Neutrophil (primary cell): ENCODE results near the gene ARID1A.

Source experiments
- H3K27ac ChIP-seq: fragments of 200-600 bp; sonication (generic); 2 replicates; pipeline ENCODE4 v1.5.1; 2016; ENCODE audit warnings: mild to moderate bottlenecking, moderate library complexity
- H3K27me3 ChIP-seq: fragments of 200-600 bp; sonication (generic); 2 replicates; pipeline ENCODE4 v1.6.0; 2016; ENCODE audit warnings: mild to moderate bottlenecking
- H3K36me3 ChIP-seq: fragments of 200-600 bp; sonication (generic); 2 replicates; pipeline ENCODE4 v1.5.1; 2017
- H3K4me1 ChIP-seq, 2 experiments: fragments of 200-600 bp in 1 of 2; sonication (generic) in 1 of 2; 1 replicate in 1 of 2; 2 replicates in 1 of 2; pipeline versions ENCODE4 v1.5.1 to v1.6.1; 2013 to 2016; ENCODE audit warnings: low read depth in 1 of 2, low read length in 1 of 2, mild to moderate bottlenecking in 1 of 2, moderate library complexity in 1 of 2; ENCODE audit not compliant: control insufficient read depth in 1 of 2, insufficient read depth in 1 of 2
- H3K4me3 ChIP-seq, 2 experiments: fragments of 200-600 bp in 1 of 2; sonication (generic) in 1 of 2; 1 replicate in 1 of 2; 2 replicates in 1 of 2; pipeline ENCODE4 v1.5.1; 2013 to 2016; ENCODE audit warnings: low read depth in 1 of 2, low read length in 1 of 2, mild to moderate bottlenecking in 1 of 2, moderate library complexity in 1 of 2
- H3K9me3 ChIP-seq: fragments of 200-600 bp; sonication (generic); 2 replicates; pipeline ENCODE4 v1.5.1; 2016
- TF ChIP-seq, protein P1 (sequence below): fragments of 200-600 bp; sonication (generic); IDR thresholded peaks from 2 replicates; pipeline ENCODE4 v1.5.1; 2016; ENCODE audit warnings: antibody characterized with exemption

The ARID1A gene

GRCh38 chr1:26768755-26769154 is 72.9 kb downstream of the ARID1A start:
- Histone ChIP-seq H3K27ac (peak overlapping the region; percentile 44), H3K4me1 (no peaks in the 10 kb centered on the region), H3K4me3 (no peak overlapping the region), H3K9me3 (no peaks in the 10 kb centered on the region), H3K27me3 (no peaks in the 10 kb centered on the region), H3K36me3 (peaks cover 99% of the 10 kb centered on the region)
- TF ChIP-seq, protein P1, sequence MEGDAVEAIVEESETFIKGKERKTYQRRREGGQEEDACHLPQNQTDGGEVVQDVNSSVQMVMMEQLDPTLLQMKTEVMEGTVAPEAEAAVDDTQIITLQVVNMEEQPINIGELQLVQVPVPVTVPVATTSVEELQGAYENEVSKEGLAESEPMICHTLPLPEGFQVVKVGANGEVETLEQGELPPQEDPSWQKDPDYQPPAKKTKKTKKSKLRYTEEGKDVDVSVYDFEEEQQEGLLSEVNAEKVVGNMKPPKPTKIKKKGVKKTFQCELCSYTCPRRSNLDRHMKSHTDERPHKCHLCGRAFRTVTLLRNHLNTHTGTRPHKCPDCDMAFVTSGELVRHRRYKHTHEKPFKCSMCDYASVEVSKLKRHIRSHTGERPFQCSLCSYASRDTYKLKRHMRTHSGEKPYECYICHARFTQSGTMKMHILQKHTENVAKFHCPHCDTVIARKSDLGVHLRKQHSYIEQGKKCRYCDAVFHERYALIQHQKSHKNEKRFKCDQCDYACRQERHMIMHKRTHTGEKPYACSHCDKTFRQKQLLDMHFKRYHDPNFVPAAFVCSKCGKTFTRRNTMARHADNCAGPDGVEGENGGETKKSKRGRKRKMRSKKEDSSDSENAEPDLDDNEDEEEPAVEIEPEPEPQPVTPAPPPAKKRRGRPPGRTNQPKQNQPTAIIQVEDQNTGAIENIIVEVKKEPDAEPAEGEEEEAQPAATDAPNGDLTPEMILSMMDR, result no peak

GRCh38 chr1:26771285-26771642 is 75.4 kb downstream of the ARID1A start:
- Histone ChIP-seq H3K4me3 (no peak overlapping the region), H3K9me3 (no peaks in the 10 kb centered on the region), H3K4me1 (no peaks in the 10 kb centered on the region), H3K36me3 (peaks cover 99% of the 10 kb centered on the region), H3K27me3 (no peaks in the 10 kb centered on the region), H3K27ac (peak overlapping the region; percentile 48)
- TF ChIP-seq, protein P1, result no peak

- H3K27me3 ChIP-seq, result no peaks in the 10 kb centered on the region
- TF ChIP-seq, protein P1, result no peak
- H3K36me3 ChIP-seq, result peaks cover 99% of the 10 kb centered on the region
- no peaks in the 10 kb centered on the region for H3K9me3 ChIP-seq
- no peak overlapping the region for H3K4me3 ChIP-seq
- peak overlapping the region; percentile 48 for H3K27ac ChIP-seq
- H3K4me1 ChIP-seq, result no peaks in the 10 kb centered on the region
These were observed 76.0 kb downstream of the ARID1A start for GRCh38 chr1:26771643-26772321.

DNA sequence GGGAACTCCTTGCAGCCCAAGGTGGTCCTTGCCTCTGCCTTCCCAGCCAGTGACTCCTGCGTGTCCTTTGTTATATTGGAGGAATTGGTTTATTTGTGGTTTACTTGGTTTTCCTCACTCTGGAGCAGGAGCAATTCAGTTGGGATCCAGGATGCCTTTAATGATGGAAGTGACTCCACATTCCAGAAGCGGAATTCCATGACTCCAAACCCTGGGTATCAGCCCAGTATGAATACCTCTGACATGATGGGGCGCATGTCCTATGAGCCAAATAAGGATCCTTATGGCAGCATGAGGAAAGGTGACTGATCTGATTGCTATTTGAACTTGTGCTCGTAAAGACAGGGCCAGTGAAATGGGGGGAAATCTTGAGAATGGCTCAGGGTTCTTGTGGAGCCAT is 76.9 kb downstream of the ARID1A start:
- TF ChIP-seq, protein P1, result no peak
- peak overlapping the region; percentile 48 for H3K27ac ChIP-seq
- H3K4me1 ChIP-seq, result no peaks in the 10 kb centered on the region
- H3K27me3 ChIP-seq, result no peaks in the 10 kb centered on the region
- H3K4me3 ChIP-seq, result no peak overlapping the region
- no peaks in the 10 kb centered on the region for H3K9me3 ChIP-seq
- H3K36me3 ChIP-seq, result peaks cover 99% of the 10 kb centered on the region

DNA sequence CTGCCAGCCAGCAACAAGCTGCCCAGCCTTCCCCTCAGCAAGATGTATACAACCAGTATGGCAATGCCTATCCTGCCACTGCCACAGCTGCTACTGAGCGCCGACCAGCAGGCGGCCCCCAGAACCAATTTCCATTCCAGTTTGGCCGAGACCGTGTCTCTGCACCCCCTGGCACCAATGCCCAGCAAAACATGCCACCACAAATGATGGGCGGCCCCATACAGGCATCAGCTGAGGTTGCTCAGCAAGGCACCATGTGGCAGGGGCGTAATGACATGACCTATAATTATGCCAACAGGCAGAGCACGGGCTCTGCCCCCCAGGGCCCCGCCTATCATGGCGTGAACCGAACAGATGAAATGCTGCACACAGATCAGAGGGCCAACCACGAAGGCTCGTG is 78.6 kb downstream of the ARID1A start:
- Histone ChIP-seq H3K36me3 (peaks cover 94% of the 10 kb centered on the region), H3K27ac (peak overlapping the region; percentile 49), H3K4me3 (no peak overlapping the region), H3K9me3 (no peaks in the 10 kb centered on the region), H3K27me3 (no peaks in the 10 kb centered on the region), H3K4me1 (peaks cover 12 to 13% of the 10 kb centered on the region in 2 experiments)
- TF ChIP-seq, protein P1, result no peak
